Activated CD8-positive, alpha-beta memory T cell treated with anti-CD3 and anti-CD28 coated beads, Interleukin-2, amount 50 U/mL, for 1 hour (primary cell): Measurements from ENCODE around the gene ARL15.

Source experiments
- DNase-seq: peaks from one replicate; pipeline ENCODE4 v3.0.0-alpha.2; 2020; ENCODE audit errors: extremely low read depth

ARL15 gene

DNA sequence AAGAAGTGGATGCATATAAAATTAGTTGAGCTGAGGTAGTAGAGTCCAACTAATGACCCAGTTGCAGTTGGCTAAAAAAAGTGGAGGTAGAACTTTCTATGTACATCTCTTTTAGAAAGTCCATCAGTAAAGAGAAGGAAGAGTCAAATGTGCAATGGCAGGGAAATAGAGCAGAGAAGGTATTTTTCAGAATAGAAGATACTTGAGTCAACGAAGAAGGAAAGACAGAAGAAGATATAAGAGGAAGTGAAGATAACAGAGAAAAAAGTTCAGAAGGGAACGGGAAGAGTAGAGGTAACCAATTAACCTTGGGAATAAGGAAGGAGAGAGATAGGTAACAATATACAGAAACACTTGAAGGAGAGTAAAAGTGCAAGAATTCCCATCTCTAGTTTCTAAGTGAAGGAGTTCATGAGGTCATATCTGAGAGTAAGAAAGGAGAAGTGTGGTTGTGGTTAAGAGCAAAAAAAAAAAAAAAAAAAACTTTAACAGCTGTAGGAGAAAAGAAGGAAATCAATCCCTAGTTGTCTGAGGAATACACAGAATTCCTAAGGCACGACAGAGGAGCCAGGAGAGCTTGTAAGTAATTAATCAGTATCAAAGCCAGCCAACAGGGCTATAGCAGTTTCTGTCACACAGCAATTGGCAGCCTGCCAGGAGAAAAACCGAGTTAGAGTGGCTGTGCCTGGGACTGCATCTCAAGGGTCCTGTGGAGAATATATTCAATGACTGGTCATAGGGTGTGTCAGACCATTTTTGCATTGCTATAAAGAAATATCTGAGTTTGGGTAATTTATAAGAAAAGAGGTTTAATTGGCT lies 61.0 kb downstream of the ARL15 start:
- no peak for DNase-seq

DNA sequence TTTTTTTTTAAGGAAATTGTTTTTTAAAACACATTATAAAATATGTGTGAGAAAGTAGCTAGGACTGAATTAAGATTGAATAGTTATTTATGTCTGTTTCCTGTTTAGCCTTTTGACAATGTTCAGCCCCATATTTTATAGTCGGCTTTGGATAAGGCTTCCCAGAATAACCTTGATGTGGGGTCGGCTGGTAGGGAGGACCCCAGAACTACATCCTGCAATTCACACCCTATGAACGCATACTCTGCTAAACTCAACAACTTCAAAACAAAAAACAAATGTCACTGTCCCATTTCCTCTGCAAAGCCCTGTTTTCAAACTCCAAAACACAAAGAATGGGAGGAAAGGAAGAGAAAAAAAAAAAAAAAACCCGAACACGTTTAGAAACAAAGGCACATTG lies 63.1 kb downstream of the ARL15 start:
- no peak for DNase-seq

DNA sequence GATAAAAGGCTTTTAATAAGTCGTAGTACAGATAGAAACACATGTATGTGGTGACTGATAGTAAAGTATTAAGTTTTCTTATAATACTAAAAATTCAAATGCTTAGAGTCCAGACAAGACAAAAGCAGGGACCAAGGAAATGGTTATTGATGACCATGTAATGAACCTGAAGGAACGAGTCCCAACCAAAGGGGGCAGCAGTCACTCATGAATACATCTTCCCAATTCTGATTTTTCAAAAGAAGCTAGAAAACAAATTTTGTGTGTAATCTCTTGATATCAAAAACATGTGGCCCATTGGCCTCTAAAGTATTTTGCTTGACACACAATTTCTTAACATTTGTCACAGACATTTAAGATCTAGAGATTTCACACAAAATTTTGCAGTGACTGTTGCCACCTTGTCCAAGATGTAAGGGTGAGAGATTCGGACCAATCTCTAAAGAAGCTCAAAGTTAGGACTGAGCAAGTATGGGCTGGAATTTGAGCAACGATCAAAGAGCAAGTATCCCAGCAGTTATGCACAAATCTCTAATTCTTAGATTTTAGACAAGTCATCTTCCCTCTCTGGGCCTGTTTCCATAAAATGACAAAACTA lies 66.8 kb downstream of the ARL15 start:
- DNase-seq: no peak

DNA sequence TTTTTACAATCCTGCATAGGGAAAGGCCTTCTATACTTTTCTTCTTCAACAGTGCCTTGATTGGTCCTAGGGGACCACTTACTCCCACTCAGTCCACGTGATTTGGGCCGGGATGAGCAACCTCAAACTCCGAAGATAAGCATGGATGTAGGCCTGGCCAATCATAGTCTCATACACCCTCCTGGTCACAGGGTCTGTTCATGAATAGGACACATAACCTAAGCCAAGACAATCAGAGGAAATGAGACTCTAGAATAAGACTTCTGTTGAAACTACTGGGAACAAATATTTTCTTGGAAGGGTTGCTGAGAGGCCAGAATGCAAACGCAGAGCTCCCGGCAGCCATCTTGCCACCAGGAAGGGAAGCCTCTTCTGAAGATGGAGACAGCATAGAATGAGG lies 68.1 kb downstream of the ARL15 start:
- DNase-seq: no peak

DNA sequence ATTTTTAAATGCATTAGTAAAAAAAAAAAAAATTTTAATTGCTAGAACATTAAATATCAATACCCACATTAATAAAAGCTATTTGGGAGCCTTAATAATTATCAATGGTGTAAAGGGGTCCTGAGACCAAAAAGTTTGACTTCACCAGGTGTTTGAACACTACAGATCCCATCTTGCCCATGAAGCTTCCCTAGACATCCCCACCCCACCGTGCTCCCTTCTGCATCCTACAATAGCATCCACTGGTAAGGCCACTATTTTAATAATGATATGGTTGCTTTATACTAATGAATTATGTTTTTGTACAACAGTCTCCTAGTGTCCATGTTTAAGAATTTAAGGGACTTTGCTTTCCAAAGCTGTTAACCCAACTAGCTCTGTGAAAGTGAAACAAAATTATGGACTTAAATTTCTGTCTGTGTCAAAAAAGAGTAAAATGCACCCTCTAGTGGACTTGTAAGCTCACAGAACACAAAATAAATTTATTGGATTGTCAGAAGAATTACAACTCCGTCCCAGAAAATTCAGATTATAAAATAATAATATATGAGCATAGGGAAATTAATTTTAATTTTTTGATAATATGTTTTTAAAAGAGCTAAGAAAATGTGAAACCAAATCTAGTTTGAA lies 76.0 kb downstream of the ARL15 start:
- DNase-seq: no peak

DNA sequence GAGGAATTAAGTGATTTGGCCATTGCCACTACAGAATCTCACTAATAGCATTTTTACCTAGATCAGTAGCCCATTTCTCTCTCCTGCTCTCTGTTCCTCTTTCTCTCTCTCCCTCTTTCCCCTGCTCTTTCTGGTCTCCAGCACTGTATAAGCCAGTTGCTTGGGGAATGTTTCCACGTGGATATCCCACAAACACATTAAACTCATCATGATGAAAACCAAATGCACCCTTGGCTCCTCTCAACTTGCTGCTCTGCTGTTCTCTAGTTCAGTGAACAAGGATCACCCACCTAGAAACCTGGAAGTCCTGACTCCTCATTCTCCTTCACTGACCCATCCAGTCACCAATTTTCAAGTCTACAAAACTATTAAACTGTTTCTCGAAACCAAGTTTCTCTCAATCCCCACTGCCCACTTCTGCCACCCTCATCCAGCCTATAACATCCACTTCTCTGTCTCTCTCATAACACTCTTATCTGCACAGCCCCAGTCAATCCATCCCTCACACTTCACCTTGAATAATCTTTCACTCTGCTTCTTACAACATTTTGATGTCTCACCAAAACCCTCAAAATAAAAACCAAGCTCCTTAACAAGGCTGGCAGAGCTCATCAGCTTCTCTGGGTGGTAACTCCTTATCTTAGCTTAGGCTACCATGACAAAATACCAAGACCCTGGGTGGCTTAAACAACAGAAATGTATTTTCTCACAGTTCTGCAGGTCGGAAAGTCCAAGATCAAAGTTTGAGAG lies 79.3 kb downstream of the ARL15 start:
- no peak for DNase-seq

DNA sequence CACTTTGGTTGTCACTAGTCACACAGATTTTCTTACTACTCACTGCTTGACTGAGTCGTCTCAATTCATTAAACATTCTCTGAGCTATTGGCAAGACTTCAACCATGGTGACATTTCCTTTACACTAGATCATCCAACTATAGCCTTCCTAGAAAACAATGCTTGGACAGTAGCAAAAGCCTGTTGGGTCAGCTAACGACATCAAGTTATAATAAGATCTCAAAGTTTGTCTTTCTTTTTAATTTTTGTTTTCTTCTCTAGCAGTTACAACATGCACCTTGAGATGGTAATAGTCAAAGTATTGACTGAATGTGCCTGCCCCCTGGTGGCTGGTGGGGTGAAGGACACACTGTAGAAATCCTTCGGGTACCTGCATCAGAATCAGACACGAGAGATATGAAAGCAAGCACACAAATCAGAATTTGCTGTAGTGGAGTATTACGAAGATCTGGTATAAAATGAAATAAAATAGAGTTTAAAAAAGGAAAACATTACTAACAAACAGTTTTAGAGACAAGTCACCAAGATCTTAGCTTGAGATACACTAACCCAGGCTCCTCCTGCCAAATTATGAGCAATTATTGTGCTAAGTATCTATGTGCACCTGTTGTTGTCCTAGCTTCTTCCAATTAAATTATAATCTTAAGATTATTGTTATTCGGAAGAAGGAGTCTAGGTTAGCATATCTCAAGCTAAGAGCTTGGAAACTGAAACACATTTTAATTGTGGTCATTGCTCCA lies 81.2 kb downstream of the ARL15 start:
- DNase-seq: no peak

DNA sequence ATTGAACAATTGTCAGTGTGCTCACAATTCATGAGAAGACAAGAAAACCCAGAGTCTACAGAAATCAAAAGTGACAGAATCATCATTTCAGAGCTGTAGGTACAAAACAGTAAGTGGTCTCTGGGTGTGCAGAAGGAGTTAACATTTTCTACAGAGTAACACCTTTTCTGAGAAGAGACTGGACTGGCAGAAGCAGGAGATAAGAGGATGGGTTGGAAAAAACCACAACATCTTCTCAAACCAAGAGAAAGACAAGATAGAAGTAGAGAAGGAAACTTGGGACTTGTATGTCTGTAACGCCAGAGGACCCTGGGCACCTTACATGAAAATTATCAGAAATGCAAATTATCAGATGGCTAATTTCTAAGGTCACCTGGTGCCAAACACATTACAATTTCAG lies 82.6 kb downstream of the ARL15 start:
- no peak for DNase-seq

DNA sequence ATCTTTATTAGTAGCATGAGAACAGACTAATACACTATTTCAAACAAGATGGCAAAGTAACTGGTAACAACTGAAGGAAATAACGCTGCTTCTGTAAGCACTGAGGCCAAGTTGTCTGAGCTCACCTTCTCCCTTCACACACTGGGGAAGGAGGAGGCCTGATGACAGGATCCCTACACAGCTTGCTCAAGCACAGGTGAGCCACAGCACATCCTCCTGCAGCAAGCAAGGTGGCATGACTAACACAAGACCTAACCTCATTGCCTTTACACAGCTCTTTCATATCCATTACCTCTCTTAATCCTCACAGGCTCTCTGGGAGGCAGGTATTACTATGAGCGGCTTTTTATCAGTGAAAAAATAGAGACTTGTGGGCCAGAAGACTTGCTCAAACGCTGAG lies 83.3 kb downstream of the ARL15 start:
- DNase-seq: no peak

DNA sequence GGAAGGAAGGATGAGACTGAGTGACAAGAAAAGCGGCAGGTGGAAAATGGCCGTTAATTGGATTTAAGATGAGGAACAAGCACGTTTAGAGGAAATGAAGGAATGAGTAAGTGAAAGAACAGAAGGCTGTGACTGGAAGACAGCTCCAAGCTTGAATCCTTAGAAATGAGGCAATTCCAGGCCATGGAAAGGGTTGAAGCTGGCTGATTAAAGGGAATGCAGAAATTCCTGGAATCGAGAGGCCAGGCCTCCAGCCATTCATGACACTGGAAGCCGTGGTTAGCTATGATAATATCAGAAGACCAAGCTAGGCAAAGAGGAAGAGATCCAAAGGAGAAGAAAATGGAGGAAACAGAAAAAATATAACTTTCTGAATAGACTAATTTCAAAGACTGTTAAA lies 84.2 kb downstream of the ARL15 start:
- DNase-seq: no peak

DNA sequence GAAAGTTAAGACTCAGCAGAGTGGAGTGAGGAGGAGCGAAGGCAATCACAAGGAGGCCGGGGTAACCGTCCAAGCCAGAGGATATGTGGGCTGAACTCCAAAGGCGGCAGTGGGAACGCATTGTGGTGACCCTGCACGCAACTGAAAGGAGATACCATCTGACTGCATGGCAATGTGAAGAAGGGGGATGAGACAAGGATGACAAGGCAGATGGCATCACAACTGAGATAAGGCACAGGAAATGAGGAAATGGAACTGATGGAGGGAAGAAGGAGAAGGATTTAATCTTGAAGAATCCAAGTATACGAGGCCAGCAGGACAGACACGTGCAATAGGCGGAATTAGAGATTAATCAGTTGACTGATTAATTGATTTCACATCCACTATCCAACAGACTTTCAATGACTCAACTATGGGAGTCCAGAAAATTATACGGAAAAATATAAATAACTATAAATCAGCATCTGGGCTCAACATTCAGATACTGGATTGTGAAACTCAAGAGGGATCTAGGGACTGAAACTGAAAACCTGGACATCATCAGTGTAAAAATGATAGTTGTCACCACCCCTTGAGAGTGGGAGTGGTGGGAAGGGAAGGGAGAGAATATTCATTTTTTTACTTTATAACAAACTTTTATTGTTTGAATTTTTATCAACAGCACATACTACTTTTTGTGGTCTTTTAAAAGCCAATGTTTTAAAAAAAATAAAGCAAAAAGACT lies 86.1 kb downstream of the ARL15 start:
- no peak for DNase-seq

DNA sequence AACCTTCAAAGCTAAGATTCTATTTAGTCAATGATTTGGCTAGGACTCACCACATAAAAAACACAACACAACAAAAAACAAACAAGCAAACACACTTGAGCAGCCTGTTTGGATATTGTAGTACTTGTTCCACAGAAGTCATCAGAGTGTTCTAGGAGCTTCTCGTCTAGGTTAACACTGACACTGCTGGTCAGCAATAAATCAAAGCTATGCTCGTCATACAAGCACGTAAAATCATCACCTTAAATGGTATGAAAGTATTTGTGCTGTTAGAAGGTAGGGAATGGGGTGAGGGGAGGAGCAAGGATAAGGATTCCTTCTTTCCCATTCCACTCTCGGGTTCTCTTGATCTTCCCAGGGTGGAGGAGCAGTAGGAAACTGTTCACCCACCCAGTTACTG lies 88.0 kb downstream of the ARL15 start:
- DNase-seq: no peak

DNA sequence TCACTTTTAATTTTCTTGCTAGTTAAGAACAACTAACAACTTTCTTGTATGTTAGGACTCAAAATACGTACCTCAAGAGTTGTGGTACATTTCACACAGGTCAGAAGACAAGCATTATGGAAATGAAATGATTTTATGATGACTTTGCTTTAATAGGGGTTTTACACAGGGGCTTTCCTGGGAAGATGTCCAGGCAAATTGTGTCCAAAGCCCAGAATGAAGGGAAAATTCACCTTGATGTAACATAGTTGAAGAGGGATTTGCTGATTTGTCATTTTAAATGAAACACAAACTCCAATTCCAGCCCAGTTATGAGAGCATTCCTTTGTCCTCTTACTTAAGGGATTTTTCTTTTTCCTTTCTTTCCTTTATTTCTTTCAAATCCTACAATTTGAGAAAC lies 89.2 kb downstream of the ARL15 start:
- DNase-seq: no peak

DNA sequence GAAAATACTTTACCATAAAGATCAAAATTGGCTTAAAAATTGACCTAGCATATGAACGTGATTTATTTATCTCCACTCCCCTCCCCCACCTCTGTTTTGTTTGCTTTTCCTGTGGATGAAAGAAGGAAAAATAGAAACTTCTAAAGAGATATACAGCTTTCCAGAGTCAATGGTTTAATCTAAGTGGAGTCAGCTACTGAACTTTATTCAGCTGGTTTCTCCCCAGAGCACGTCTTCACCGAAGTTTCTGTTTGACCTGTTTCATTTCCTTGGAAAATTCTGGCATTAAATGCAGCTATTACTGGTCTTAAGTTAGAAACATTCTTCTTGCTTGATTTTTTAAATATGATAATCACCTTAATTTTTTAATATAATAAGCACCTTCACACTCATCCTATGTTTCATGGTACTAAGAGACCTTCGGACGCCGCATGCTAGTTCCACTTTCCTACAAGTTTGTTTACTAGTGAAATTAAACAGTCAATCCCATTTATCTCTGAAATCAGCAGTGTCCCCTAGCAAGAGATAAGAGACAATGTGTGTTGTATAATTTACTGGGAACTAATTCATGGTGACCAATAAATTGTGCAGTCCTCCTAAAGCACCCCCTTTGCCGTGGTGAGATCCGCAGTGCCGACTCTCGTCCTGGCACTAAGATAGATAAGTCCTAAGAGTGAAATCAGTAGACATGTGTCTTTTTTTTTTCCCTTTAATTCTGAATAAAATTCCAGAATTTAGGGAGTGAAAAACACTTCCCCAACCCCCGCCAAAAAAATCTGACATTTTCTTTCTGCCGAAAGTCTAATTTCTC lies 89.9 kb downstream of the ARL15 start:
- DNase-seq: no peak

DNA sequence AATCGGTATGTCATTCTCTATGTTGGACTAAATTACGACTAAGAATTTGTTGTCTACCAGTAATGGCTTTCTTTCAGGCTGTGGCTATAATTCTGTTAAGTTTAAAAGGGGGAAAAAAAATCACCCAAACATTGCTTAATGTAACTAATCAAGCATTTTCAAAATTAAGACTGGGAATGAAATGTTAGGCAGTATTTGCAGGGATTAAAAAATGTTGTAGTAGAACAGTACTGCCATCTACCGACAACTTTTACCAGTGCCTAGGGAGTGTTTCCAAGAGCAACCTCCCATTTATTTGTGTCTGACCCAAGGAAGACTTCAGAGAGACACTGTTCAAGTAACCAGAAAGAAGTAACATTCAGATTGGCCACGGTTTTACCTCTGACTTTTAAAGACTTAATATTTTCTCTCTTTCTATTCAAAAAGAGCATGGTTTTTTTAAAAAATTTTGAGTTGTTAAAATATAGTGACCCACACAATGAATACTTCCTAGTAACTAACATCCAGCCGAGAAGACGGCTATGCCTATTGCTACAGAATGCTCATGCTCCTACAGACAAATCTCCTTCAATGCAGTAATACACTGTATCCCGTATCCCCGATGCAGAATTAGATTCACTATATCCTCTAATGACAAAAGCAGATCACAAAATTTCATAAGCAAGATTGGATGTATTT lies 92.4 kb downstream of the ARL15 start:
- DNase-seq: no peak

DNA sequence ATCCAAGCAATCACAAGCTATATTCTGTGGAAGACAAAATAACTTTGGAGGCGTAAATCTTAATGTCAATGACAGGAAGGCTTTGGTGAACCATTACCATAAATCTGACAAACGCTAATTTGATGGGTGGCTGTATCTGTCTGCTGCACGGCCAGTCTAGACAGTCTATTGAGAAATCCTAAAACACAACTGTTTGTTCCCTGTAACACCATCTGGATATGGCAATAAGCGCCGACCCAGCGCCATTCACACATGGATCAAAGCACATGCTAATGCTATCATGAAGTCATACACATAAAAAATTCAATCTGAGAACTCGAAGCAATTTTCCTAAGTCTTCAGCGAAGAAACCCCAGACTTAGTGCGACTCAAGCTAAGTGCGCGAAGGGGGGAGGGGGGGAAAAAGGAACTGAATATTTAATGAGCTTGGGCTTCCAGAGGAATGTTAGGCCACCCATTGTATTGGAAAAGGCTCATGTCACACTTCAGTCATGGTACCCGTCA lies 95.1 kb downstream of the ARL15 start:
- DNase-seq: no peak

DNA sequence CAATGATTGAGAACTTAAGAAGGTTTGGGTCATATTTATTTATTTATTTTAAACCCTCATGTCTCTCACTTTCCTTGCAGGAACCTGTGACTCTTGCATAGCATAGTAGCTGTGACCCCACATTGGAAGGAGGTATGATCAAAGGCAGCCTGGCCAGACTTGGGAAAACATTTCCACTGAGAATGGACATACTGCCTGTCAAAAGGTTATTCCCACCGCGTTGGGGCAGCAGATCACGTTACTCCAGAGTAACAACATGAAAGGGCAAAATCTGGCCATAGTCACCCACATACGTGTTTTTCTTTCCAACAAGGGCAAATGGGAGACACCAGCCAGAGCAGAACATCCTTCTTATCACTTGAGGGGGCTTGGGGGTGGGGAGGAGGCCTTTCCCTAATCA lies 95.7 kb downstream of the ARL15 start:
- no peak for DNase-seq

DNA sequence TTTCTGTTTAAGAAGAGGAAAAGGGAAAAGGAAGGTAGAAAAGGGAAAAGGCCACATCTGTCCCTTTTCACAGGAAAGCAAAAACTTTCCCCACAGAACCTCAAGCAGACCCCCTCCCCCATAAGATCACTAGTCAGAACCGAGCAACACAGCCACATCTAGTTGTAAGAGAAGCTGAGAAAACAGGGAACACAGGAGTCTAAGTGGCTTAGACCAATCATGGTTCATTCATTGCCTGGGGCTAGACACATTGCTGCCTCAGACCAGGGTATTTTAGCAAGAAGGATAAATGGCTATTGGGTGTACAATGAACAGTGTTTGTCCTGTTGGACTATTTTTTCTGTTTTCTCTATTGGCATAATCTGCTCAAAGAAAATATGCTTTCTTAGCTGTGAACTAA lies 98.0 kb downstream of the ARL15 start:
- no peak for DNase-seq

DNA sequence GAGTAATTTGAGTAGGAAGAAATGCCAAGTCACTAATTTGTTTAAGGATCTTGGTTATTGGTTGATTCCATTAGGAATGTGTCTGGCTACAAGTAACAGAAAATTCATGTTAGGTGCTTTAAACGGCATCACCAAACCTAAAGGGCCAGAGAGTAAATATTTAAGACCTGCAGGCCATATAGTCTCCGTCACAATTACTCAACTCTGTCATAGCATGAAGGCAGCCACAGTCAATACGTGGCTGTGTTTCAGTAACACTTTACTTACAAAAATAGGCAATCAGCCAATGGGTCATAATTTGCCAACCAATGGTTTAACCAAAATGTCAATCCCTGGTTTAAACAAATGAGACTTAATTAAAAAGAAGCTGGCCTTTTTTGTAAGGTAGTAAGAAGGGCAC lies 98.5 kb downstream of the ARL15 start:
- no peak for DNase-seq

DNA sequence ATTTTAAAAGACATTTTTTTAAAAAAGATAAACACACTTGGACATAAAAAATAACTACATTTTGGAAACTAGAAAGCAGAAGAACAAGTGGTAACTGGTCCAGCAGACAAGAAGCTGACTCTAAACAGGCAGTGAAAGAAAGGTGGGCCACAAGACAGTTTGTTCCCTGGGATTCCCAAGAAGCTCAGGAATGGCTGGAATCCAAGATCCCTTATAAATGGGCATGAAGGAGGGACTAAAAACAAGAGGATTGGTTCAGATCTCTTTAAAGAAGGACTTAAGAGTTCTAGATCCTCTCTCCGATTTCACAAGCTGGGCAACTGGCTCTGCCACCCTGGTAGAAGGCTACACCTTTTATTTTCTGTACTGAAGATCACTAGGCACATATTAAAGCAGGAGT lies 102.8 kb downstream of the ARL15 start:
- no peak for DNase-seq
